K562 treated with DMSO at 1 percent for 48 hours (cell line): ENCODE results near the gene CATSPER3. TPM values are rescaled to one million over a fixed set of nuclear protein-coding genes. Genes with fewer than 3 reads are reported as not detected.

Experiments used
- total RNA-seq: library from RNA; unstranded; fragments of 300-600 nt; gene quantifications from 2 replicates; pipeline ENCODE4 v1.2.3, GENCODE V29; 2022; ENCODE audit warnings: low replicate concordance; ENCODE audit errors: extremely low read depth

The CATSPER3 gene
- total RNA-seq, result not detected in 2 replicates

GRCh38 chr5:134967607-134968006 lies at the start of gene CATSPER3:
CATSPER3 (plus strand) TSS chr5:134967907; CDS start chr5:134967992, 85 bp downstream.

GRCh38 chr5:135033901-135034235 lies 66.2 kb downstream of the CATSPER3 start, which contains the start of gene PITX1:
PITX1 (minus strand) TSS chr5:135034228; CDS start chr5:135033881, 347 bp downstream.

Other genes starting within 250 kb of the CATSPER3 start
- gene CAMLG, start 229.4 kb upstream of the CATSPER3 start, total RNA-seq, result not detected in 2 replicates
- not detected in 2 replicates for gene DDX46, start 209.1 kb upstream of the CATSPER3 start, total RNA-seq
- not detected in 2 replicates for gene C5orf24, start 121.9 kb upstream of the CATSPER3 start, total RNA-seq
- not detected in 2 replicates for gene TXNDC15, start 93.5 kb upstream of the CATSPER3 start, total RNA-seq
- not detected in 2 replicates for gene PCBD2, start 62.8 kb upstream of the CATSPER3 start, total RNA-seq
- not detected in 2 replicates for gene PITX1, start 66.3 kb downstream of the CATSPER3 start, total RNA-seq